Trophoblast cell (in vitro differentiated cells and primary cell): ENCODE results near the gene DENND1B.

Source experiments
- DNase-seq, 2 donors: peaks; one replicate each; pipeline ENCODE4 v3.0.0-alpha.2; 2016
- H2AFZ ChIP-seq: 2 replicates; pipeline ENCODE4 v1.6.1; 2013; ENCODE audit warnings: low read length, moderate library complexity, mild to moderate bottlenecking; ENCODE audit not compliant: insufficient read depth, poor library complexity
- H2AK5ac ChIP-seq: 2 replicates; pipeline ENCODE4 v1.6.1; 2013; ENCODE audit warnings: mild to moderate bottlenecking, low read length
- H2BK120ac ChIP-seq: 2 replicates; pipeline ENCODE4 v1.6.1; 2013; ENCODE audit warnings: low read length, mild to moderate bottlenecking, moderate library complexity; ENCODE audit not compliant: insufficient read depth, poor library complexity
- H2BK12ac ChIP-seq: 2 replicates; pipeline ENCODE4 v1.6.1; 2013; ENCODE audit warnings: mild to moderate bottlenecking, low read length, moderate library complexity
- H2BK5ac ChIP-seq: 2 replicates; pipeline ENCODE4 v1.6.1; 2013; ENCODE audit warnings: low read length, low read depth, moderate library complexity, mild to moderate bottlenecking; ENCODE audit not compliant: poor library complexity
- H3K14ac ChIP-seq: 2 replicates; pipeline ENCODE4 v1.6.1; 2013; ENCODE audit warnings: mild to moderate bottlenecking, low read length
- H3K18ac ChIP-seq: 2 replicates; pipeline ENCODE4 v1.6.1; 2013; ENCODE audit warnings: mild to moderate bottlenecking, low read length
- H3K23ac ChIP-seq: 2 replicates; pipeline ENCODE4 v1.6.1; 2013; ENCODE audit warnings: low read length
- H3K27ac ChIP-seq: 2 replicates; pipeline ENCODE4 v1.5.1; 2013; ENCODE audit warnings: low read depth, mild to moderate bottlenecking, inconsistent platforms, low read length, moderate library complexity
- H3K27me3 ChIP-seq: 2 replicates; pipeline ENCODE4 v1.6.1; 2013; ENCODE audit warnings: inconsistent platforms, mild to moderate bottlenecking, low read length, moderate library complexity; ENCODE audit not compliant: insufficient read depth
- H3K36me3 ChIP-seq, 2 experiments: 1 replicate in 1 of 2; 2 replicates in 1 of 2; pipeline ENCODE4 v1.6.1; 2013; ENCODE audit warnings: low read length in 2 of 2, mild to moderate bottlenecking in 2 of 2, moderate library complexity in 1 of 2; ENCODE audit not compliant: insufficient read depth in 2 of 2, control insufficient read depth in 1 of 2
- H3K4ac ChIP-seq: 2 replicates; pipeline ENCODE4 v1.6.1; 2013; ENCODE audit warnings: low read depth, mild to moderate bottlenecking, low read length, moderate library complexity
- H3K4me1 ChIP-seq, 2 experiments: 1 replicate in 1 of 2; 2 replicates in 1 of 2; pipeline ENCODE4 v1.6.1; 2013; ENCODE audit warnings: low read length in 2 of 2, mild to moderate bottlenecking in 2 of 2, moderate library complexity in 1 of 2; ENCODE audit not compliant: insufficient read depth in 2 of 2, control insufficient read depth in 1 of 2
- H3K4me2 ChIP-seq: 2 replicates; pipeline ENCODE4 v1.6.1; 2013; ENCODE audit warnings: inconsistent platforms, mild to moderate bottlenecking, low read length, moderate library complexity
- H3K4me3 ChIP-seq: 2 replicates; pipeline ENCODE4 v1.5.1; 2013; ENCODE audit warnings: mild to moderate bottlenecking, low read depth, low read length, inconsistent platforms
- H3K79me1 ChIP-seq: one replicate; pipeline ENCODE4 v1.6.1; 2013; ENCODE audit warnings: low read length
- H3K79me2 ChIP-seq: 2 replicates; pipeline ENCODE4 v1.6.1; 2013; ENCODE audit warnings: low read length, mild to moderate bottlenecking; ENCODE audit not compliant: control insufficient read depth, insufficient read depth, poor library complexity
- H3K9ac ChIP-seq: 2 replicates; pipeline ENCODE4 v1.6.1; 2013; ENCODE audit warnings: mild to moderate bottlenecking, low read length
- H3K9me3 ChIP-seq: 2 replicates; pipeline ENCODE4 v1.6.1; 2013; ENCODE audit warnings: low read depth, mild to moderate bottlenecking, control low read depth, inconsistent platforms, low read length; ENCODE audit not compliant: insufficient read depth
- H4K12ac ChIP-seq: 2 replicates; pipeline ENCODE4 v1.6.1; 2013; ENCODE audit warnings: low read depth, mild to moderate bottlenecking, low read length, moderate library complexity
- H4K8ac ChIP-seq: 2 replicates; pipeline ENCODE4 v1.6.1; 2013; ENCODE audit warnings: low read depth, mild to moderate bottlenecking, low read length, moderate library complexity
- H4K91ac ChIP-seq: one replicate; pipeline ENCODE4 v1.6.1; 2013; ENCODE audit warnings: low read depth, mild to moderate bottlenecking, low read length, moderate library complexity
- WGBS: extraction: QIAGEN DNeasy Blood & Tissue Kit; methylation state at CpG from one replicate; pipeline ENCODE4 v1.1.7; 2013; ENCODE audit warnings: missing lambda C conversion rate; ENCODE audit not compliant: insufficient read length, insufficient coverage; ENCODE audit errors: extremely low coverage; 5-methylcytosine and 5-hydroxymethylcytosine counted together

DENND1B gene

GRCh38 chr1:197782722-197783360, 7.6 kb upstream of the DENND1B start:
- no peak overlapping the region for H3K4ac ChIP-seq
- no peaks in the 10 kb centered on the region for H3K27me3 ChIP-seq
- peak overlapping the region; percentile 14 for H4K91ac ChIP-seq
- no peak overlapping the region for H3K27ac ChIP-seq
- H3K79me1 ChIP-seq: peaks cover 3% of the 10 kb centered on the region
- H3K9ac ChIP-seq: no peak overlapping the region
- DNase-seq: peak in 1 of 2 donors; percentile 34
- H3K4me3 ChIP-seq: no peak overlapping the region
- H3K18ac ChIP-seq: no peak overlapping the region
- H2AK5ac ChIP-seq: no peak overlapping the region
- no peak overlapping the region for H2BK120ac ChIP-seq
- H3K14ac ChIP-seq: no peak overlapping the region
- no peak overlapping the region for H3K4me2 ChIP-seq
- H4K12ac ChIP-seq: no peak overlapping the region
- H4K8ac ChIP-seq: no peak overlapping the region
- H3K36me3 ChIP-seq: no peaks in the 10 kb centered on the region
- H3K79me2 ChIP-seq: no peaks in the 10 kb centered on the region
- H3K23ac ChIP-seq: no peak overlapping the region
- H3K4me1 ChIP-seq: peaks cover 3 to 8% of the 10 kb centered on the region in 2 experiments
- no peak overlapping the region for H2AFZ ChIP-seq
- WGBS: no CpG with 5 or more reads among the region's 3 CpGs
- H2BK5ac ChIP-seq: no peak overlapping the region
- H3K9me3 ChIP-seq: no peaks in the 10 kb centered on the region
- H2BK12ac ChIP-seq: no peak overlapping the region

GRCh38 chr1:197781968-197782721, 6.9 kb upstream of the DENND1B start:
- Histone ChIP-seq H2BK120ac (no peak overlapping the region), H3K36me3 (no peaks in the 10 kb centered on the region), H3K9me3 (no peaks in the 10 kb centered on the region), H3K27ac (no peak overlapping the region), H3K4ac (no peak overlapping the region), H4K8ac (no peak overlapping the region), H2BK12ac (no peak overlapping the region), H2AK5ac (no peak overlapping the region), H3K4me3 (no peak overlapping the region), H3K4me1 (peaks cover 0 to 4% of the 10 kb centered on the region in 2 experiments), H3K79me1 (no peaks in the 10 kb centered on the region), H3K27me3 (no peaks in the 10 kb centered on the region), H4K12ac (no peak overlapping the region), H3K18ac (no peak overlapping the region), H2BK5ac (no peak overlapping the region), H4K91ac (no peak overlapping the region), H3K23ac (no peak overlapping the region), H3K14ac (no peak overlapping the region), H3K4me2 (no peak overlapping the region), H3K79me2 (no peaks in the 10 kb centered on the region), H2AFZ (no peak overlapping the region), H3K9ac (no peak overlapping the region)
- DNase-seq: peak; percentile 48 to 82
- WGBS: no CpG with 5 or more reads among the region's 2 CpGs

GRCh38 chr1:197779921-197780320, 4.6 kb upstream of the DENND1B start:
- peaks cover 6% of the 10 kb centered on the region for H3K79me1 ChIP-seq
- no peak overlapping the region for H3K4me2 ChIP-seq
- H3K23ac ChIP-seq: no peak overlapping the region
- no peak overlapping the region for H2BK120ac ChIP-seq
- H3K18ac ChIP-seq: no peak overlapping the region
- peaks cover 3% of the 10 kb centered on the region for H3K79me2 ChIP-seq
- H3K27ac ChIP-seq: no peak overlapping the region
- H2BK12ac ChIP-seq: no peak overlapping the region
- no peak overlapping the region for H3K9ac ChIP-seq
- no peak overlapping the region for H4K8ac ChIP-seq
- DNase-seq: no peak
- no peaks in the 10 kb centered on the region for H3K27me3 ChIP-seq
- no peak overlapping the region for H2AFZ ChIP-seq
- H4K12ac ChIP-seq: no peak overlapping the region
- no peak overlapping the region for H3K4me3 ChIP-seq
- H4K91ac ChIP-seq: no peak overlapping the region
- no peak overlapping the region for H2AK5ac ChIP-seq
- no peaks in the 10 kb centered on the region for H3K9me3 ChIP-seq
- H3K36me3 ChIP-seq: no peaks in the 10 kb centered on the region
- no peak overlapping the region for H2BK5ac ChIP-seq
- no peak overlapping the region for H3K14ac ChIP-seq
- peaks cover 0 to 8% of the 10 kb centered on the region in 2 experiments for H3K4me1 ChIP-seq
- no peak overlapping the region for H3K4ac ChIP-seq

GRCh38 chr1:197778366-197778945, 3.2 kb upstream of the DENND1B start:
- H3K27ac ChIP-seq: no peak overlapping the region
- no peaks in the 10 kb centered on the region for H3K27me3 ChIP-seq
- H3K14ac ChIP-seq: no peak overlapping the region
- H2AK5ac ChIP-seq: no peak overlapping the region
- WGBS: no CpG with 5 or more reads among the region's 4 CpGs
- H4K12ac ChIP-seq: no peak overlapping the region
- no peak overlapping the region for H3K4me2 ChIP-seq
- H4K91ac ChIP-seq: no peak overlapping the region
- H2BK5ac ChIP-seq: no peak overlapping the region
- H3K9ac ChIP-seq: no peak overlapping the region
- H2AFZ ChIP-seq: no peak overlapping the region
- H3K9me3 ChIP-seq: no peaks in the 10 kb centered on the region
- no peak overlapping the region for H2BK12ac ChIP-seq
- H3K79me1 ChIP-seq: peaks cover 10% of the 10 kb centered on the region
- H3K4me3 ChIP-seq: no peak overlapping the region
- no peak overlapping the region for H4K8ac ChIP-seq
- H2BK120ac ChIP-seq: no peak overlapping the region
- no peak for DNase-seq
- H3K18ac ChIP-seq: no peak overlapping the region
- H3K36me3 ChIP-seq: no peaks in the 10 kb centered on the region
- H3K79me2 ChIP-seq: peaks cover 7% of the 10 kb centered on the region
- no peak overlapping the region for H3K23ac ChIP-seq
- H3K4ac ChIP-seq: no peak overlapping the region
- peaks cover 0 to 7% of the 10 kb centered on the region in 2 experiments for H3K4me1 ChIP-seq
